Measurements from ENCODE around the gene RASSF10.

RASSF10 gene

DNA sequence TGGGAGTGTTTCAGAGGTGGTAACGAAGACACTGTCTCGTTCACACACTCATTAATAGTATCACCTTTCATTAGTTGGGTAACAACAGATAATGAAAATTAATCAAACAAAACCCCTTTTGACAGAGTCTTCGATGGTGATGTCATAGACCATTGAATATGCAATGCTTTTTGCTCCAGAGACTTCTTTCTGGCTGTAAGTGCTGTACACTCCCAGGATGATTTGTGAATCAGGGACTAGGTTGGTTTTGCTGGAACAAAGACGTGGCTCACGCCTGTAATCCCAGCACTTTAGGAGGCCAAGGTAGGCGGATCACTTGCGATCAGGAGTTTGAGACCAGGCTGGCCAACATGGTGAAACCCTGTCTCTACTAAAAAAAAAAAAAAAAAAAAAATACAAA lies 9.5 kb upstream of the RASSF10 start:
- TF ChIP-seq EGR1 (IDR thresholded peaks at IDR 0.05) (no peak), FOXM1 (IDR thresholded peaks at IDR 0.05; ENCODE audit: borderline replicate concordance, low read depth) (no peak), TCF12 (IDR thresholded peaks at IDR 0.05; ENCODE audit: low read depth) (no peak), ZBTB7A (IDR thresholded peaks at IDR 0.05; ENCODE audit: low read depth) (no peak), TAF1 (IDR thresholded peaks at IDR 0.05; ENCODE audit: low read depth) (no peak), EP300 (IDR thresholded peaks at IDR 0.05; ENCODE audit: borderline replicate concordance) (no peak), TEAD4 (IDR thresholded peaks at IDR 0.05) (no peak), CEBPB (IDR thresholded peaks at IDR 0.05) (no peak), RAD21 (IDR thresholded peaks at IDR 0.05; ENCODE audit: low read depth) (no peak), NFIC (IDR thresholded peaks at IDR 0.05) (no peak)
- TF ChIP-seq, protein P1, sequence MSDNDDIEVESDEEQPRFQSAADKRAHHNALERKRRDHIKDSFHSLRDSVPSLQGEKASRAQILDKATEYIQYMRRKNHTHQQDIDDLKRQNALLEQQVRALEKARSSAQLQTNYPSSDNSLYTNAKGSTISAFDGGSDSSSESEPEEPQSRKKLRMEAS (IDR thresholded peaks at IDR 0.05), result no peak

DNA sequence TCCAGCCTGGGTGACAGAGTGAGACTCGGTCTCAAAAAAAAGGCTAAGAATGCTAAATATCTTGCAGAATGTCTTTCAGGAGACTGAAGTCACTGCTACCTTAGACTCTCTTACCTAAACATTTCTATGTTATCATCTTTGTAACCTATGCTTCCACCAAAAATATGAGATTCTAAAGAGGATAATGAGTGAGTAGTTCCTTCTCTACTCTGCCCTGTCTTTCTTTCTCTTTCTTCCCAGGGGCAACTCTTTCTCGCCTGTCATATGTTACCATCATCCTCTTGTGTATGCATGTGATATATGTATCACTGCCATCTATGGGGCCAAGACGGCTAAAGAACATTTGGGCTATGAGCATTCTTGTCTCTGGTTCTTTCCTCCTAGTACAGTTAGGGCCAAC lies 9.0 kb upstream of the RASSF10 start:
- TF ChIP-seq YY1 (IDR thresholded peaks at IDR 0.05; ENCODE audit: low read depth) (no peak), NFIC (IDR thresholded peaks at IDR 0.05) (no peak), FOXM1 (IDR thresholded peaks at IDR 0.05; ENCODE audit: borderline replicate concordance, low read depth) (no peak), CEBPB (IDR thresholded peaks at IDR 0.05) (no peak), EGR1 (IDR thresholded peaks at IDR 0.05) (no peak), TEAD4 (IDR thresholded peaks at IDR 0.05) (no peak), CREB1 (IDR thresholded peaks at IDR 0.05; ENCODE audit: low read depth) (no peak), ZBTB7A (IDR thresholded peaks at IDR 0.05; ENCODE audit: low read depth) (no peak), EP300 (IDR thresholded peaks at IDR 0.05; ENCODE audit: borderline replicate concordance) (no peak), TAF1 (IDR thresholded peaks at IDR 0.05; ENCODE audit: low read depth) (no peak), RAD21 (IDR thresholded peaks at IDR 0.05; ENCODE audit: low read depth) (no peak), TCF12 (IDR thresholded peaks at IDR 0.05; ENCODE audit: low read depth) (no peak)
- TF ChIP-seq, protein P2, sequence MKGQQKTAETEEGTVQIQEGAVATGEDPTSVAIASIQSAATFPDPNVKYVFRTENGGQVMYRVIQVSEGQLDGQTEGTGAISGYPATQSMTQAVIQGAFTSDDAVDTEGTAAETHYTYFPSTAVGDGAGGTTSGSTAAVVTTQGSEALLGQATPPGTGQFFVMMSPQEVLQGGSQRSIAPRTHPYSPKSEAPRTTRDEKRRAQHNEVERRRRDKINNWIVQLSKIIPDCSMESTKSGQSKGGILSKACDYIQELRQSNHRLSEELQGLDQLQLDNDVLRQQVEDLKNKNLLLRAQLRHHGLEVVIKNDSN (IDR thresholded peaks at IDR 0.05), result no peak
- TF ChIP-seq, protein P3, sequence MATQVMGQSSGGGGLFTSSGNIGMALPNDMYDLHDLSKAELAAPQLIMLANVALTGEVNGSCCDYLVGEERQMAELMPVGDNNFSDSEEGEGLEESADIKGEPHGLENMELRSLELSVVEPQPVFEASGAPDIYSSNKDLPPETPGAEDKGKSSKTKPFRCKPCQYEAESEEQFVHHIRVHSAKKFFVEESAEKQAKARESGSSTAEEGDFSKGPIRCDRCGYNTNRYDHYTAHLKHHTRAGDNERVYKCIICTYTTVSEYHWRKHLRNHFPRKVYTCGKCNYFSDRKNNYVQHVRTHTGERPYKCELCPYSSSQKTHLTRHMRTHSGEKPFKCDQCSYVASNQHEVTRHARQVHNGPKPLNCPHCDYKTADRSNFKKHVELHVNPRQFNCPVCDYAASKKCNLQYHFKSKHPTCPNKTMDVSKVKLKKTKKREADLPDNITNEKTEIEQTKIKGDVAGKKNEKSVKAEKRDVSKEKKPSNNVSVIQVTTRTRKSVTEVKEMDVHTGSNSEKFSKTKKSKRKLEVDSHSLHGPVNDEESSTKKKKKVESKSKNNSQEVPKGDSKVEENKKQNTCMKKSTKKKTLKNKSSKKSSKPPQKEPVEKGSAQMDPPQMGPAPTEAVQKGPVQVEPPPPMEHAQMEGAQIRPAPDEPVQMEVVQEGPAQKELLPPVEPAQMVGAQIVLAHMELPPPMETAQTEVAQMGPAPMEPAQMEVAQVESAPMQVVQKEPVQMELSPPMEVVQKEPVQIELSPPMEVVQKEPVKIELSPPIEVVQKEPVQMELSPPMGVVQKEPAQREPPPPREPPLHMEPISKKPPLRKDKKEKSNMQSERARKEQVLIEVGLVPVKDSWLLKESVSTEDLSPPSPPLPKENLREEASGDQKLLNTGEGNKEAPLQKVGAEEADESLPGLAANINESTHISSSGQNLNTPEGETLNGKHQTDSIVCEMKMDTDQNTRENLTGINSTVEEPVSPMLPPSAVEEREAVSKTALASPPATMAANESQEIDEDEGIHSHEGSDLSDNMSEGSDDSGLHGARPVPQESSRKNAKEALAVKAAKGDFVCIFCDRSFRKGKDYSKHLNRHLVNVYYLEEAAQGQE (IDR thresholded peaks at IDR 0.05; ENCODE audit: low read depth), result no peak
- TF ChIP-seq, protein P1 (IDR thresholded peaks at IDR 0.05), result no peak

DNA sequence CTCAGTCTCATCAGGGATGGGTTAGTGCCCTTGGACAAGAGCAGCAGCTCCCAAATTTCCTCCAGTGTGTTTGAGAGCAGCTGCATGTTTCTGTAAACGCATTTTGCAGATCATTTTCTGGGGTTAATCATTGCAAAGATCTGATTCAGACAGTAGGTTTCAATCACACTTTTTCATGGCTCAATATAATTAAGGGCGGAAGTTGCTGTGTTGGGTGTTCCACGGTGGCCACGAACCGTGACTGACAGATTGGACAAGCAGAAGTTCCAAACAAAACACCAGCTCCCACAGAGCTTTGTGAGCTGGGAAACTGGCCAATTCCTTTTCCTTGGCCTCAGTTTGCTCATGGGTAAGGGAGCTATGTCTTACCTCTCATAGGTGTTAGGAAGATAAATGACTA lies 8.4 kb upstream of the RASSF10 start:
- TF ChIP-seq NFIC (IDR thresholded peaks at IDR 0.05), result peak; percentile 67
- TF ChIP-seq, protein P3 (IDR thresholded peaks at IDR 0.05; ENCODE audit: low read depth), result no peak
- no peak for TF ChIP-seq EGR1 (IDR thresholded peaks at IDR 0.05)
- no peak for TF ChIP-seq RAD21 (IDR thresholded peaks at IDR 0.05; ENCODE audit: low read depth)

DNA sequence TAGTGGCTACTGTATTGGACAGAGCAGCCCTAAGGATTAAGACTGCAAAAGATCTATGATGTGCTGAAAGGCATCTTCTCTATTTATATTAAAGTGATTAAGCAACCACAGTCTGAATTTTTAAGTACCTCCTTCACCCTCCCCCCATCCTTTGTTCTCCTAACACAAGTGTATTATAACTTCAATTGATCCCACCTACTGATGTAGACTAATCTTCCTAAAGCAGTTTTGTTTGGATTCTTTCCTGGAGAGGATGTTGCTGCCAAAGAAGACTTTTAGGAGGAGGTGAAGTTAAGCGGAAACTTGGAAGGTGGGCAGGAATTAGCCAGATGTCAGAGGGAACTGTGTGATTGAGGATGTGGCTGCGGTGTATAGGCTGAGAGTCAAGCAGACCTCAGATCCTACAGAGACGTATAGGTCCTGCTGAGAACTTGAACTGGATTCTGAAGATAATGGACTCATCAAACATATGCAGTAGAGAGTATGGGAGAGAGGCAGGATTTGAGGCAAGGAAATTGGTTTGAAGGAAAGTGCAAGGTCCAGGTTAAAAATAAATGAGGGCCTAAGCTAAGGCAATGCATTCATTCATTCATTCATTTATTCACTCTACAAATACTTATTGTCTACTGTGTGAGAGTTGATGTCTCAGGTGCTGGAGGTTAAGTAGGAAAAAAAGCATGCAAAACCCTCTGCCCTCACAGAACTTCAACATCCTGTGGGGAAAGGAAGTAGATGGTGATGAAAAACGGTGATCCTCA lies 5.2 kb upstream of the RASSF10 start:
- TF ChIP-seq EGR1 (IDR thresholded peaks at IDR 0.05) (no peak), ZBTB7A (IDR thresholded peaks at IDR 0.05; ENCODE audit: low read depth) (no peak), RAD21 (IDR thresholded peaks at IDR 0.05; ENCODE audit: low read depth) (no peak), EP300 (IDR thresholded peaks at IDR 0.05; ENCODE audit: borderline replicate concordance) (no peak), YY1 (IDR thresholded peaks at IDR 0.05; ENCODE audit: low read depth) (no peak), CEBPB (IDR thresholded peaks at IDR 0.05) (no peak), NFIC (IDR thresholded peaks at IDR 0.05) (no peak), FOXM1 (IDR thresholded peaks at IDR 0.05; ENCODE audit: borderline replicate concordance, low read depth) (no peak), CREB1 (IDR thresholded peaks at IDR 0.05; ENCODE audit: low read depth) (no peak), TAF1 (IDR thresholded peaks at IDR 0.05; ENCODE audit: low read depth) (no peak), TEAD4 (IDR thresholded peaks at IDR 0.05) (no peak), TCF12 (IDR thresholded peaks at IDR 0.05; ENCODE audit: low read depth) (no peak)
- TF ChIP-seq, protein P2 (IDR thresholded peaks at IDR 0.05), result no peak
- TF ChIP-seq, protein P1 (IDR thresholded peaks at IDR 0.05), result no peak
- TF ChIP-seq, protein P3 (IDR thresholded peaks at IDR 0.05; ENCODE audit: low read depth), result no peak
